HG03159 (cell line): ENCODE data around the gene ZNF771.
"Not testable (repeated sequence)": the region's sequence is repeated elsewhere in the genome, so short reads cannot be mapped to it uniquely, and the experiment has no call there.

Experiments used
- ATAC-seq: cut with Tn5 transposase; IDR thresholded peaks from one replicate; pipeline ENCODE4 v1.9.1; 2021; ENCODE audit warnings: mild to moderate bottlenecking, moderate library complexity; ENCODE audit not compliant: unreplicated experiment

The ZNF771 gene

GRCh38 chr16:30458561-30459394 is 51.4 kb downstream of the ZNF771 start:
- peak; percentile 77 for ATAC-seq

DNA sequence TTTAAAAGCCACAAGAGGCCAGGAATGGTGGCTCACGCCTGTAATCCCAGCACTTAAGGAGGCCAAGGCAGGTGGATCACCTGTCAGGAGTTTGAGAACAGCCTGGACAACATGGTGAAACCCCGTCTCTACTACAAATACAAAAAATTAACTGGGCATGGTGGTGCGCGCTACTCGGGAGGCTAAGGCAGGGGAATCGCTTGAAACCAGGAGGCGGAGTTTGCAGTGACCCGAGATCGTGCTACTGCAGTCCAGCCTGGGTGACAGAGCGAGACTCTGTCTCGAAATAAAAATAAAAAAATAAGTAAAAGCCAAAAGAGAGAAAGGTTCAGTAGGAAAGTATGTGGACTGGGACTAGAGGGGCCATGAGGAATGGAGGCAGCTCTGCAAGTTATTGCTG is 52.0 kb downstream of the ZNF771 start:
- no peak for ATAC-seq

GRCh38 chr16:30461426-30461825 is 54.0 kb downstream of the ZNF771 start:
- ATAC-seq: not testable (repeated sequence)

DNA sequence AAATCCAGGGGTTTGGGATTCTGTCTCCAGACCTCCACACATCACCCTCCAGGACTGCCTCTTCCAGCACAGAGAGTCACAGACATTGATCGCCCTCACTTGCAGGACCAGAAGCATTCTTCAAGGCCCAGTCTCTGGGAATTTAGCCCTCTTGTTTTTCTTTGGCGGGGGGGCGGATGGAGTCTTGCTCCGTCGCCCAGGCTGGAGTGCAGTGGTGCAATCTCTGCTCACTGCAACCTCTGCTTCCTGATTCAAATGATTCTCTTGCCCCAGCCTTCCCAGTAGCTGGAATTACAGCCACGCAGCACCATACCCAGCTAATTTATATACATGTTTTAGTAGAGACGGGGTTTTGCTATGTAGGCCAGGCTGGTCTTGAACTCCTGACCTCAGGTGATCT is 56.7 kb downstream of the ZNF771 start:
- no peak for ATAC-seq
